ENCODE results near the gene OR3A2.

GRCh38 chr17:3381957-3382356, 4.2 kb downstream of the OR3A2 start:
- TF ChIP-seq EP300 (IDR thresholded peaks at IDR 0.05; ENCODE audit: borderline replicate concordance in 1 of 2, control insufficient read depth in 1 of 2, low read depth in 2 of 2, low read length in 2 of 2) (no peak), POLR2A (IDR thresholded peaks at IDR 0.05; ENCODE audit: low read depth, low read length) (no peak), YBX1 (IDR thresholded peaks at IDR 0.05) (no peak), PAX5 (IDR thresholded peaks at IDR 0.05; ENCODE audit: borderline replicate concordance, low read depth, low read length) (no peak), TAF1 (IDR thresholded peaks at IDR 0.05; ENCODE audit: borderline replicate concordance, low read depth, low read length) (no peak), CBFB (IDR thresholded peaks at IDR 0.05; ENCODE audit: low read depth) (no peak)
- TF ChIP-seq, protein P1, sequence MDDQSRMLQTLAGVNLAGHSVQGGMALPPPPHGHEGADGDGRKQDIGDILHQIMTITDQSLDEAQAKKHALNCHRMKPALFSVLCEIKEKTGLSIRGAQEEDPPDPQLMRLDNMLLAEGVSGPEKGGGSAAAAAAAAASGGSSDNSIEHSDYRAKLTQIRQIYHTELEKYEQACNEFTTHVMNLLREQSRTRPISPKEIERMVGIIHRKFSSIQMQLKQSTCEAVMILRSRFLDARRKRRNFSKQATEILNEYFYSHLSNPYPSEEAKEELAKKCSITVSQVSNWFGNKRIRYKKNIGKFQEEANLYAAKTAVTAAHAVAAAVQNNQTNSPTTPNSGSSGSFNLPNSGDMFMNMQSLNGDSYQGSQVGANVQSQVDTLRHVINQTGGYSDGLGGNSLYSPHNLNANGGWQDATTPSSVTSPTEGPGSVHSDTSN (IDR thresholded peaks at IDR 0.05; ENCODE audit: insufficient replicate concordance, low read depth, low read length): no peak
- TF ChIP-seq, protein P2, sequence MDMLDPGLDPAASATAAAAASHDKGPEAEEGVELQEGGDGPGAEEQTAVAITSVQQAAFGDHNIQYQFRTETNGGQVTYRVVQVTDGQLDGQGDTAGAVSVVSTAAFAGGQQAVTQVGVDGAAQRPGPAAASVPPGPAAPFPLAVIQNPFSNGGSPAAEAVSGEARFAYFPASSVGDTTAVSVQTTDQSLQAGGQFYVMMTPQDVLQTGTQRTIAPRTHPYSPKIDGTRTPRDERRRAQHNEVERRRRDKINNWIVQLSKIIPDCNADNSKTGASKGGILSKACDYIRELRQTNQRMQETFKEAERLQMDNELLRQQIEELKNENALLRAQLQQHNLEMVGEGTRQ (IDR thresholded peaks at IDR 0.05; ENCODE audit: borderline replicate concordance, low read depth, low read length): no peak
- TF ChIP-seq, protein P3, sequence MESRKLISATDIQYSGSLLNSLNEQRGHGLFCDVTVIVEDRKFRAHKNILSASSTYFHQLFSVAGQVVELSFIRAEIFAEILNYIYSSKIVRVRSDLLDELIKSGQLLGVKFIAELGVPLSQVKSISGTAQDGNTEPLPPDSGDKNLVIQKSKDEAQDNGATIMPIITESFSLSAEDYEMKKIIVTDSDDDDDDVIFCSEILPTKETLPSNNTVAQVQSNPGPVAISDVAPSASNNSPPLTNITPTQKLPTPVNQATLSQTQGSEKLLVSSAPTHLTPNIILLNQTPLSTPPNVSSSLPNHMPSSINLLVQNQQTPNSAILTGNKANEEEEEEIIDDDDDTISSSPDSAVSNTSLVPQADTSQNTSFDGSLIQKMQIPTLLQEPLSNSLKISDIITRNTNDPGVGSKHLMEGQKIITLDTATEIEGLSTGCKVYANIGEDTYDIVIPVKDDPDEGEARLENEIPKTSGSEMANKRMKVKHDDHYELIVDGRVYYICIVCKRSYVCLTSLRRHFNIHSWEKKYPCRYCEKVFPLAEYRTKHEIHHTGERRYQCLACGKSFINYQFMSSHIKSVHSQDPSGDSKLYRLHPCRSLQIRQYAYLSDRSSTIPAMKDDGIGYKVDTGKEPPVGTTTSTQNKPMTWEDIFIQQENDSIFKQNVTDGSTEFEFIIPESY (IDR thresholded peaks at IDR 0.05): no peak
